Stimulated activated effector memory CD8-positive, alpha-beta T cell treated with anti-CD3 and anti-CD28 coated beads, Interleukin-12 subunit alpha, Interleukin-12 subunit beta, amount 100 ng/mL, for 72 hours (primary cell): ENCODE data around the gene WIPI1.

Experiments used
- ATAC-seq: fragments of 150-1000 bp; cut with Tn5 transposase; 2 replicates; pipeline ENCODE4 v1.10.0; 2021
- DNase-seq, 2 donors: peaks; one replicate each; pipeline ENCODE4 v3.0.0; 2021 to 2022; ENCODE audit warnings: low spot score in 2 of 2
- H3K27ac Mint-ChIP-seq: one replicate; pipeline ENCODE4 v1.8.0; 2022; ENCODE audit warnings: mild to moderate bottlenecking, mixed read lengths
- H3K36me3 Mint-ChIP-seq: one replicate; pipeline ENCODE4 v1.8.0; 2022; ENCODE audit warnings: mild to moderate bottlenecking, mixed read lengths
- H3K4me1 Mint-ChIP-seq: one replicate; pipeline ENCODE4 v1.8.0; 2022; ENCODE audit warnings: mixed read lengths
- H3K4me3 Mint-ChIP-seq: one replicate; pipeline ENCODE4 v1.8.0; 2022; ENCODE audit warnings: mild to moderate bottlenecking, mixed read lengths
- H3K9me3 Mint-ChIP-seq: one replicate; pipeline ENCODE4 v1.8.0; 2022; ENCODE audit warnings: mixed read lengths

Gene WIPI1

GRCh38 chr17:68435361-68435760 is 21.9 kb downstream of the WIPI1 start:
- Mint-ChIP-seq H3K36me3 (peaks cover 55% of the 10 kb centered on the region), H3K27ac (peak overlapping the region; percentile 92), H3K4me1 (peaks cover 58% of the 10 kb centered on the region), H3K4me3 (no peak overlapping the region), H3K9me3 (no peaks in the 10 kb centered on the region)
- DNase-seq (no peak), ATAC-seq (no peak)

DNA sequence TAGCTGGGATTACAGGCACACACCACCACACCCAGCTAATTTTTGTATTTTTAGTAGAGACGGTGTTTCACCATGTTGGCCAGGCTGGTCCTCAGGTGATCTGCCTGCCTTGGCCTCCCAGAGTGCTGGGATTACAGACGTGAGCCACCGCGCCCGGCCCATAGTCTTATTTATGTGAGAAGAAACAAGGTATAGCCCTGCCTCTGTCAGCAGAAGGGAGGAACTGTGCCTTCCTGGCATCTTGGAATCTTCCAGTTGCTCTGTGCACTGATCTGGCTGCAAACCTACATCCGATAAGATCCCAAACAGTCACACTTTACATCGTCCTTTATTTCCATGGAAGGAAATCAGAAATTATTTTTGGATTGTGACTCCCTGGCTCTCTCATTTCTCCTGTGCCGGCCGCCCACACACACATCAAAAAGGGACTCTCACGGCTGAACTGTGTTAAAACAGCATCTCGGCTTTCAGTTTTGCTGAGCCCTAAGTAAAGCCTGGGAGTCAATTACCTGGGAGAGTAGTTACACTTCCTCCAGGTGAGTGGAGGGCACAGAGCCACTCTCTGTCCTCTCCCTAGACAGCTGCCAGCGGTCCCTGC is 23.3 kb downstream of the WIPI1 start:
- peak overlapping the region; percentile 60 for H3K27ac Mint-ChIP-seq
- H3K4me3 Mint-ChIP-seq: no peak overlapping the region
- peaks cover 68% of the 10 kb centered on the region for H3K36me3 Mint-ChIP-seq

DNA sequence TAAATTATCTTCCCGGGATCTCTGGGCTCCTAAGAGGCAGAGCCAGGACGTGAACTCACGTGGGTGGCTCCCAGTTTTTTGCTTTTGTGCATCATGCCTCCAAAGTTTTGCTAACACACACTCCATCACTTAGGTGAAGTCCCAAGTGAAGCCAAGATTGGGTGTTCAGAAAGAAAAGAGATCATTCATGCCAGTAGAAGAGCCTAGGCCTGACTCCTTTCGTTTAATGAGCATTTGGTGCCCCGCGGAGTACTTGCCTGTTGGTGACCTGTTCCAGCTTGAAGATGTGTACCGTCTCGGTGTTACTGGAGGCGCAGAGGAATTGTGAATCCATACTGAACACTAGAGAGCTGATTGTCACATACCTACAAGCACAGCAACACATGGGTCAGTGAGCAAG is 24.1 kb downstream of the WIPI1 start:
- DNase-seq (no peak), ATAC-seq (no peak)
- peak overlapping the region; percentile 60 for H3K27ac Mint-ChIP-seq
- no peak overlapping the region for H3K4me3 Mint-ChIP-seq
- H3K4me1 Mint-ChIP-seq: peaks cover 46% of the 10 kb centered on the region
- no peaks in the 10 kb centered on the region for H3K9me3 Mint-ChIP-seq
- peaks cover 76% of the 10 kb centered on the region for H3K36me3 Mint-ChIP-seq

More for the DNA sequence above, 23.3 kb downstream of the WIPI1 start:
- peaks cover 54% of the 10 kb centered on the region for H3K4me1 Mint-ChIP-seq
- ATAC-seq (no peak), DNase-seq (no peak)
- no peaks in the 10 kb centered on the region for H3K9me3 Mint-ChIP-seq

DNA sequence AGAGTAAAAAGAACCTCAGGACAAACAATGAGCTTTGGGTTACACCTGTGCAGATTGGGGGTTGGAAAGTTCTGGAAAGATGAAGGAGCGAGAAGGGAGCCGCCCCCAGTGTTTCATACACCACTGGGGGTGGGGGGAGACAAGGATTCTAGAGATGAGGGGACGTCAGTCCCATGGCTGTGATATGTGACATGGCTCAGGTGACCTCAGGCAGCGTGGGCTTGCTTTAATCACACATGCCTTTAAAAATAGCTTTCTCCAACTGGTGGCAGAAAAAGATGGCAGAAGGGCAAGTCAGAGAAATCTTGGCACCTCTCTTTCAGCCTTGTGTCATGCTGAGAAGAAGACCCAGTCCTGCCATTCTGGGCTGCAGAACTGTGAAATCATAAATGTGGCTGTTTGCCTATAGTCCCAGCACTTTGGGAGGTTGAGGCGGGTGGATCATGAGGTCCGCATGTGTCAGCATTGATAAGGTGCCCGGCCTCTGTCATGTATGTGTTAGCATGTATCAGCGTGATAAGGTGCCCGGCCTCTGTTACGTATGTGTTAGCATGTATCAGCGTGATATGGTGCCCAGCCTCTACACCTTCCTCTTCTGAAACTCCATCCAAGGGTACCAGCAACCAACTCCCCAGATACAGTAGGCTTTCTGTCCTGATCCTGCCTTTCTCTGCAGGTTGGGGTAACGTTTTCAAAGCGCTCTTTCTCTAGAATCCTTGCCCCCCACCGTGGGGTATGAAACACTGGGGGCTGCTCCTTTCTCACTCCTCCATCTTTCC is 25.0 kb downstream of the WIPI1 start:
- Mint-ChIP-seq H3K27ac (no peak overlapping the region), H3K4me1 (peaks cover 36% of the 10 kb centered on the region), H3K36me3 (peaks cover 86% of the 10 kb centered on the region), H3K4me3 (no peak overlapping the region), H3K9me3 (no peaks in the 10 kb centered on the region)
- no peak for DNase-seq
- ATAC-seq: no peak

DNA sequence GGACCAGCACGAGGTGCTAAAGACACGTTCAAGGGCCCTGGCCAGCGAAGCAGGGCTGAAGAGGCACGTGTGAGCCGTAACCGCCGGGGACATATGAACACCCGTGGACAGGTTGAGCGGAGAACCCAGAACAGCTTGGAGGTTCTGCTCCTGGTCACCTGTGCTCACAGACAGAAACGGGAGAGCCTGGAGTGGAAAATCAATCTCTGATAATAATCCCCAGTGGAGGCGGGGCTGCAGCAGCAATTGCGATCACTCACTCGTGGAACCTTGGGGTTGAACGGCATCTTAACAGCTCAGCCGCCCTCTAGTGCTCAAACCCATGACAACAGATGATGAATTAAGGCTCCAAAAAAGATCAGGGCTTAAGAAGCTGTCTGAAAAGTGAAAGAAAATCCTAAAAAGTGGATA is 25.6 kb downstream of the WIPI1 start:
- Mint-ChIP-seq H3K4me3 (no peak overlapping the region), H3K9me3 (no peaks in the 10 kb centered on the region), H3K4me1 (peaks cover 30% of the 10 kb centered on the region), H3K36me3 (peaks cover 86% of the 10 kb centered on the region), H3K27ac (peak overlapping the region; percentile 36)
- ATAC-seq (no peak), DNase-seq (peak in 1 of 2 donors; percentile 49)

DNA sequence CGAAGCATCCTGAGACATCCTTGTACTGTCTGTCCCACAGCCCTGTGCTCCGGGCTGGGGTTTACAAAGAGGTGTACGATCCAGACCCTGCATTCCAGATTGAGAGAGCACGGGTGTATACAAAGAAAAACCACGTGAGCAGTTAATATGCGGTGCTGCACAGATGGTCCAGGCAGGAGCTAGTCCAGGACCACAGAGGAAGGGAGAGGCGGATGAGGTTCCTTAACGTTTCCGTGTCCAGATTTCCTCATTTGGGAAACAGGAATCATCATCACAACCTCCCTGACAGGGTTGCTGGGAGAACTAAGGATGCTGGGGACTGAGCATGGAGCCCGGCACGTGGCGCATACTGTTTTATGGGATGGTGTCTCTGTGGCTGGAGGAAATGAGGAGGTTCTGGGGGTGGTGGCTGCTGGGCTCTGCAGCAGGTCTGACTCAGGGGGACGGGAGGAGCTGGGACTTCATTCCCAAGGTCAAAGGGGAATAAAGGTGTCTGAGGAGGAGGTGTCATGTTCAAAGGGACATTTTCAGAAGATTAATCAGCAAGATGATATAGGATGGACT is 26.2 kb downstream of the WIPI1 start:
- H3K4me3 Mint-ChIP-seq: no peak overlapping the region
- DNase-seq (no peak), ATAC-seq (no peak)
- peaks cover 25% of the 10 kb centered on the region for H3K4me1 Mint-ChIP-seq
- peak overlapping the region; percentile 36 for H3K27ac Mint-ChIP-seq
- peaks cover 82% of the 10 kb centered on the region for H3K36me3 Mint-ChIP-seq
- no peaks in the 10 kb centered on the region for H3K9me3 Mint-ChIP-seq

DNA sequence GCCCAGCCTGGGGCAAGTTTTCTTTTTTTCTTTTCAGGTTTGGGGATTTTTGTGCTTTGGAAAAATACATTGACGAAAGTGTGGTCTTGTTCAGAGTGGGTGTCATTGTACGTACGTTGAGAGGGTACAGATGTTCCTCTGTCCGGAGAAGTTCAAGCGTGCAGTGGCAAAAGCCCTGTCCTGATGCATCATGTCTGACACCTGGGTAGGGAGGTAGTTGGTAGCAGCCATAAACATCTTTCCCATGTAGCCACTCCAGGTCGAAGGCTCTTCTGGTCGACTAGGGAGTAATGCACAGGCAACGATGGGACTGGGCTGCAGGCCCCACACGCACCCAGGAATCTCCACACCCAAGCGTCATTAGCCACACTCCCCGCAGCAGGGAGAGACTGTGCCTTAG is 27.4 kb downstream of the WIPI1 start:
- ATAC-seq (no peak), DNase-seq (no peak)
- Mint-ChIP-seq H3K9me3 (no peaks in the 10 kb centered on the region), H3K36me3 (peaks cover 78% of the 10 kb centered on the region), H3K4me1 (peaks cover 19% of the 10 kb centered on the region), H3K4me3 (no peak overlapping the region), H3K27ac (no peak overlapping the region)

- ATAC-seq (no peak), DNase-seq (peak in 1 of 2 donors; percentile 43)
- Mint-ChIP-seq H3K4me1 (peaks cover 19% of the 10 kb centered on the region), H3K9me3 (no peaks in the 10 kb centered on the region), H3K27ac (no peak overlapping the region), H3K4me3 (no peak overlapping the region), H3K36me3 (peaks cover 67% of the 10 kb centered on the region)
Observed at GRCh38 chr17:68428498-68429172, 28.7 kb downstream of the WIPI1 start.

DNA sequence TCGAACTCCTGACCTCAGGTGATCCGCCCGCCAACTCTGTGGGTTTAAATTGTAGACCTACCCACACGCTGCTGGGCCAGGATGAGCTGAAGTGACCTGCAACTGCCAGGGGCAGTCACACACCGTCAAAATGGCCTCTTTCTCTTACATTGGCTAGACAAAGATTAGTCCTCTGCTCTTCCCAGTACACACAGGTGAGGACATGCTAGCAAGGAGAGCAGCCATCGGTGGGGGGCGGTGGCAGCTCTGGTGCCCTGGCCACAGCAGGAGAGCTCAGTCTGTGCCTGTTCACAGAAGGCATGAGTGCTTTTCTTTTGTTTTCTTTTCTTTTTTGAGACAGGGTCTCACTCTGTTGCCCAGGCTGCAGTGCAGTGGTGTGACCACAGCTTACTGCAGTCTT is 29.7 kb downstream of the WIPI1 start:
- Mint-ChIP-seq H3K4me3 (no peak overlapping the region), H3K9me3 (no peaks in the 10 kb centered on the region), H3K4me1 (peaks cover 15% of the 10 kb centered on the region), H3K36me3 (peaks cover 56% of the 10 kb centered on the region), H3K27ac (peak overlapping the region; percentile 20)
- DNase-seq (no peak), ATAC-seq (no peak)

- Mint-ChIP-seq H3K4me3 (no peak overlapping the region), H3K9me3 (no peaks in the 10 kb centered on the region), H3K36me3 (peaks cover 46% of the 10 kb centered on the region), H3K27ac (peak overlapping the region; percentile 17), H3K4me1 (peaks cover 1% of the 10 kb centered on the region)
- DNase-seq (no peak), ATAC-seq (no peak)
Observed at GRCh38 chr17:68425979-68426378, 31.3 kb downstream of the WIPI1 start.

GRCh38 chr17:68424861-68425260 is 32.4 kb downstream of the WIPI1 start:
- DNase-seq (no peak), ATAC-seq (no peak)
- Mint-ChIP-seq H3K4me1 (no peaks in the 10 kb centered on the region), H3K9me3 (no peaks in the 10 kb centered on the region), H3K27ac (no peak overlapping the region), H3K36me3 (peaks cover 50% of the 10 kb centered on the region), H3K4me3 (no peak overlapping the region)

- DNase-seq (no peak), ATAC-seq (no peak)
- Mint-ChIP-seq H3K27ac (no peak overlapping the region), H3K9me3 (no peaks in the 10 kb centered on the region), H3K4me1 (no peaks in the 10 kb centered on the region), H3K4me3 (no peak overlapping the region), H3K36me3 (peaks cover 48% of the 10 kb centered on the region)
Observed at GRCh38 chr17:68424203-68424602, 33.1 kb downstream of the WIPI1 start.

DNA sequence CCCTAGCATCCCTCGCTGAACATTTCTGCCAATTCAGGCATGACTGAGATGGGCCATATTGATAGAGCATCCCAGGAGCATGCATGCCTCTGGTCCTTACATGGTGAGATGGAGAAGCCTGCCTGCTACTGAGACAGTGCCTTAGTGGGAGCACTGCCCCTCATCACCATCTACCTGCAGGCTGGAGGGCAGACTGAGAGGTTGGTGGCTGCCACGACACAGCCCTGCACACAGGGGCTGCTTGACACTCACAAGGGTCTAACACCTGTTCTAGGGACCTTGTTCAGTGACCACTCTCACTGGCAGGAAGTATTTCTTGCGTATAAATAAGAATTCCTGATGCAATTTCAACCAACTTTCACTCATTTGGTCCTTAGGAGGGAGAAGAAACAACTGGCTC is 34.0 kb downstream of the WIPI1 start:
- Mint-ChIP-seq H3K9me3 (no peaks in the 10 kb centered on the region), H3K4me3 (no peak overlapping the region), H3K4me1 (no peaks in the 10 kb centered on the region), H3K27ac (no peak overlapping the region), H3K36me3 (peaks cover 38% of the 10 kb centered on the region)
- ATAC-seq (no peak), DNase-seq (no peak)

DNA sequence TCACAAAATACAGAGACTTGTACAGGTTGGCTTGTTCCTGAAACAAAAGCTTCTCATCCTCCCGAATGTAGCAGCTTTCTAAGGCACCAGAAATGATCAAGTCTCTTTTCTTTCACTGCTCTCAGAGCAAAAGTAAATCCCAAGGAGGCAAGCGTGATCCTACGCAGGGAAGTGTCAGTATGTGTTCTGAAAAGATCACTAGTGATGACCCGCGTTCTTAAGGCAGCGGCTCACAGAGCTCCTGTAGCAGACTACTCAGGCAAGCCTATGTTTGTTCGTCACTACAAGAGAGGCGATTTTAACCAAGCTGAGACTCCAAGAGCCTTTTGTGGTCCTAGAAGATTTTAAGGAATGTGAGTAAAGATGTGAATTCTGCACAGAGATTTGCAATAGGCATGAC is 34.5 kb downstream of the WIPI1 start:
- DNase-seq (no peak), ATAC-seq (no peak)
- Mint-ChIP-seq H3K36me3 (peaks cover 34% of the 10 kb centered on the region), H3K9me3 (no peaks in the 10 kb centered on the region), H3K27ac (no peak overlapping the region), H3K4me1 (no peaks in the 10 kb centered on the region), H3K4me3 (no peak overlapping the region)

GRCh38 chr17:68421486-68421885 is 35.8 kb downstream of the WIPI1 start:
- H3K27ac Mint-ChIP-seq: no peak overlapping the region
- no peak for DNase-seq

More at GRCh38 chr17:68421486-68421885, 35.8 kb downstream of the WIPI1 start:
- Mint-ChIP-seq H3K9me3 (no peaks in the 10 kb centered on the region), H3K4me1 (no peaks in the 10 kb centered on the region), H3K36me3 (peaks cover 28% of the 10 kb centered on the region), H3K4me3 (no peak overlapping the region)
- no peak for ATAC-seq
